ENCODE data around the gene TCEAL5.

TCEAL5 gene

GRCh38 chrX:103279624-103280023 lies 3.1 kb upstream of the TCEAL5 start:
- Histone ChIP-seq H3K4me3 (replicated peaks; ENCODE audit: insufficient read depth, low read length) (no peak overlapping the region), H3K27me3 (ENCODE audit: insufficient read depth, poor library complexity, severe bottlenecking) (peaks cover 21% of the 10 kb centered on the region), H3K27ac (replicated peaks) (no peak overlapping the region)
- TF ChIP-seq SPI1 (IDR thresholded peaks at IDR 0.05; ENCODE audit: borderline replicate concordance, low read depth), result no peak
- TF ChIP-seq CTCF (IDR thresholded peaks at IDR 0.05; ENCODE audit: insufficient read depth, low read length), result no peak
- TF ChIP-seq GABPA (IDR thresholded peaks at IDR 0.05; ENCODE audit: low read depth), result no peak
- no peak for TF ChIP-seq REST (IDR thresholded peaks at IDR 0.05; ENCODE audit: insufficient replicate concordance, low read depth)
- TF ChIP-seq POLR2AphosphoS5 (IDR thresholded peaks at IDR 0.05; ENCODE audit: low read depth), result no peak
- no peak for DNase-seq (ENCODE audit: low read depth in 1 of 2, low spot score in 1 of 2)

- TF ChIP-seq POLR2AphosphoS5 (IDR thresholded peaks at IDR 0.05; ENCODE audit: low read depth) (no peak), CTCF (IDR thresholded peaks at IDR 0.05; ENCODE audit: insufficient read depth, low read length) (no peak), GABPA (IDR thresholded peaks at IDR 0.05; ENCODE audit: low read depth) (no peak), SPI1 (IDR thresholded peaks at IDR 0.05; ENCODE audit: borderline replicate concordance, low read depth) (no peak), REST (IDR thresholded peaks at IDR 0.05; ENCODE audit: insufficient replicate concordance, low read depth) (no peak)
- no peak overlapping the region for H3K27ac ChIP-seq (replicated peaks)
- no peak for DNase-seq (ENCODE audit: low read depth in 1 of 2, low spot score in 1 of 2)
- H3K4me3 ChIP-seq (replicated peaks; ENCODE audit: insufficient read depth, low read length), result no peak overlapping the region
- H3K27me3 ChIP-seq (ENCODE audit: insufficient read depth, poor library complexity, severe bottlenecking), result peaks cover 22% of the 10 kb centered on the region
Observed at GRCh38 chrX:103275947-103276567, 493 bp downstream of the TCEAL5 start.

- Histone ChIP-seq H3K27me3 (ENCODE audit: insufficient read depth, poor library complexity, severe bottlenecking) (peaks cover 23% of the 10 kb centered on the region), H3K4me3 (replicated peaks; ENCODE audit: insufficient read depth, low read length) (no peak overlapping the region), H3K27ac (replicated peaks) (no peak overlapping the region)
- no peak for DNase-seq (ENCODE audit: low read depth in 1 of 2, low spot score in 1 of 2)
- TF ChIP-seq REST (IDR thresholded peaks at IDR 0.05; ENCODE audit: insufficient replicate concordance, low read depth) (no peak), POLR2AphosphoS5 (IDR thresholded peaks at IDR 0.05; ENCODE audit: low read depth) (no peak), SPI1 (IDR thresholded peaks at IDR 0.05; ENCODE audit: borderline replicate concordance, low read depth) (no peak), CTCF (IDR thresholded peaks at IDR 0.05; ENCODE audit: insufficient read depth, low read length) (no peak), GABPA (IDR thresholded peaks at IDR 0.05; ENCODE audit: low read depth) (no peak)
Observed at GRCh38 chrX:103274284-103274683, 2.3 kb downstream of the TCEAL5 start.
